Astrocyte (in vitro differentiated cells and primary cell): ENCODE results near the gene TMEM229A. TPM values are rescaled to one million over a fixed set of nuclear protein-coding genes. Genes with fewer than 3 reads are reported as not detected.

Experiments
- DNase-seq: peaks from one replicate; pipeline ENCODE4 v3.0.0-alpha.2; 2010; ENCODE audit warnings: low read depth
- FAIRE-seq: peaks from 2 replicates; lab custom pipeline; 2011; peaks lifted over from hg19 to GRCh38; lab: Jason Lieb, UNC
- H2AFZ ChIP-seq: 2 replicates; pipeline ENCODE4 v1.6.0; 2012; ENCODE audit warnings: low read depth, low read length, inconsistent platforms
- H3K27ac ChIP-seq: 2 replicates; pipeline ENCODE4 v1.5.1; 2011; ENCODE audit warnings: low read depth, low read length, inconsistent platforms
- H3K27me3 ChIP-seq: 2 replicates; pipeline ENCODE4 v1.6.0; 2011; ENCODE audit warnings: low read length, inconsistent platforms; ENCODE audit not compliant: insufficient read depth
- H3K36me3 ChIP-seq: 2 replicates; pipeline ENCODE4 v1.5.1; 2011; ENCODE audit warnings: low read length, inconsistent platforms; ENCODE audit not compliant: insufficient read depth
- H3K4me1 ChIP-seq: 2 replicates; pipeline ENCODE4 v1.5.1; 2011; ENCODE audit warnings: low read length, inconsistent platforms; ENCODE audit not compliant: insufficient read depth
- H3K4me2 ChIP-seq: 2 replicates; pipeline ENCODE4 v1.6.0; 2012; ENCODE audit warnings: low read length, inconsistent platforms
- H3K4me3 ChIP-seq: 2 replicates; pipeline ENCODE4 v1.5.1; 2011; ENCODE audit warnings: low read depth, mild to moderate bottlenecking, low read length, inconsistent platforms; ENCODE audit not compliant: insufficient read depth
- H3K79me2 ChIP-seq: 2 replicates; pipeline ENCODE4 v1.6.0; 2012; ENCODE audit warnings: mild to moderate bottlenecking, low read length, inconsistent platforms; ENCODE audit not compliant: insufficient read depth
- H3K9ac ChIP-seq: 2 replicates; pipeline ENCODE4 v1.6.0; 2012; ENCODE audit warnings: mild to moderate bottlenecking, low read length, inconsistent platforms
- H3K9me3 ChIP-seq: 2 replicates; pipeline ENCODE4 v1.5.1; 2012; ENCODE audit warnings: low read depth, mild to moderate bottlenecking, low read length, inconsistent platforms; ENCODE audit not compliant: insufficient read depth
- H4K20me1 ChIP-seq: 2 replicates; pipeline ENCODE4 v1.6.0; 2012; ENCODE audit warnings: low read length, inconsistent platforms; ENCODE audit not compliant: insufficient read depth
- H3K27ac Mint-ChIP-seq: one replicate; pipeline ENCODE4 v1.8.0; 2021; ENCODE audit warnings: mild to moderate bottlenecking, mixed read lengths; ENCODE audit not compliant: unreplicated experiment
- H3K27me3 Mint-ChIP-seq: one replicate; pipeline ENCODE4 v1.8.0; 2021; ENCODE audit warnings: low read depth, mixed read lengths; ENCODE audit not compliant: unreplicated experiment
- H3K36me3 Mint-ChIP-seq: one replicate; pipeline ENCODE4 v1.8.0; 2021; ENCODE audit warnings: low read depth, mixed read lengths; ENCODE audit not compliant: unreplicated experiment
- H3K4me1 Mint-ChIP-seq: one replicate; pipeline ENCODE4 v1.8.0; 2021; ENCODE audit warnings: low read depth, mixed read lengths; ENCODE audit not compliant: unreplicated experiment
- H3K4me3 Mint-ChIP-seq: one replicate; pipeline ENCODE4 v1.8.0; 2021; ENCODE audit warnings: mild to moderate bottlenecking, moderate library complexity, mixed read lengths; ENCODE audit not compliant: unreplicated experiment
- H3K9me3 Mint-ChIP-seq: one replicate; pipeline ENCODE4 v1.8.0; 2021; ENCODE audit warnings: mild to moderate bottlenecking, mixed read lengths; ENCODE audit not compliant: unreplicated experiment
- CTCF ChIP-seq: IDR thresholded peaks from 2 replicates; pipeline ENCODE4 v1.5.1; 2011; ENCODE audit warnings: low read depth, mild to moderate bottlenecking, inconsistent platforms, low read length, moderate library complexity; ENCODE audit not compliant: insufficient read depth
- EZH2 ChIP-seq: IDR thresholded peaks from 2 replicates; pipeline ENCODE4 v1.6.1; 2012; ENCODE audit warnings: mild to moderate bottlenecking, low read length, inconsistent platforms; ENCODE audit not compliant: insufficient read depth
- total RNA-seq: library from RNA; stranded (reverse); gene quantifications from 2 replicates; pipeline ENCODE4 v1.2.1, GENCODE V29; 2021

TMEM229A gene
- total RNA-seq, 1 donor from 2014 or later: 0.09 TPM

GRCh38 chr7:124076841-124077240, 44.0 kb upstream of the TMEM229A start:
- H3K4me3 ChIP-seq: no peak overlapping the region
- TF ChIP-seq EZH2 (no peak), CTCF (no peak)
- FAIRE-seq (no peak), DNase-seq (no peak)
- peaks cover 5% of the 10 kb centered on the region for H3K27me3 ChIP-seq
- no peak overlapping the region for H3K4me2 ChIP-seq
- H3K4me3 Mint-ChIP-seq: no peak overlapping the region
- H3K9me3 Mint-ChIP-seq: no peaks in the 10 kb centered on the region
- H2AFZ ChIP-seq: no peak overlapping the region
- peaks cover 12% of the 10 kb centered on the region for H3K4me1 Mint-ChIP-seq
- H4K20me1 ChIP-seq: no peaks in the 10 kb centered on the region
- no peak overlapping the region for H3K27ac ChIP-seq
- no peaks in the 10 kb centered on the region for H3K9me3 ChIP-seq
- H3K27ac Mint-ChIP-seq: no peak overlapping the region
- no peaks in the 10 kb centered on the region for H3K36me3 ChIP-seq
- H3K36me3 Mint-ChIP-seq: no peaks in the 10 kb centered on the region
- no peaks in the 10 kb centered on the region for H3K79me2 ChIP-seq
- no peak overlapping the region for H3K9ac ChIP-seq
- H3K27me3 Mint-ChIP-seq: no peaks in the 10 kb centered on the region
- peaks cover 11% of the 10 kb centered on the region for H3K4me1 ChIP-seq

- H3K9ac ChIP-seq: no peak overlapping the region
- H2AFZ ChIP-seq: no peak overlapping the region
- H3K36me3 Mint-ChIP-seq: no peaks in the 10 kb centered on the region
- no peaks in the 10 kb centered on the region for H3K27me3 Mint-ChIP-seq
- H3K27ac Mint-ChIP-seq: no peak overlapping the region
- TF ChIP-seq EZH2: no peak
- TF ChIP-seq CTCF: no peak
- peaks cover 11% of the 10 kb centered on the region for H3K4me1 ChIP-seq
- H3K79me2 ChIP-seq: no peaks in the 10 kb centered on the region
- H3K4me2 ChIP-seq: no peak overlapping the region
- no peaks in the 10 kb centered on the region for H3K36me3 ChIP-seq
- no peak overlapping the region for H3K4me3 ChIP-seq
- H3K27me3 ChIP-seq: peaks cover 15% of the 10 kb centered on the region
- peaks cover 12% of the 10 kb centered on the region for H3K4me1 Mint-ChIP-seq
- no peak for DNase-seq
- no peak overlapping the region for H3K27ac ChIP-seq
- no peak for FAIRE-seq
- no peaks in the 10 kb centered on the region for H3K9me3 ChIP-seq
- H4K20me1 ChIP-seq: no peaks in the 10 kb centered on the region
- no peak overlapping the region for H3K4me3 Mint-ChIP-seq
- no peaks in the 10 kb centered on the region for H3K9me3 Mint-ChIP-seq
Observed at GRCh38 chr7:124074007-124074406, 41.1 kb upstream of the TMEM229A start.

- peaks cover 11% of the 10 kb centered on the region for H3K4me1 ChIP-seq
- peak overlapping the region; percentile 41 for H3K27ac Mint-ChIP-seq
- H3K79me2 ChIP-seq: no peaks in the 10 kb centered on the region
- H3K9me3 ChIP-seq: no peaks in the 10 kb centered on the region
- DNase-seq (no peak), FAIRE-seq (no peak)
- H3K4me1 Mint-ChIP-seq: peaks cover 12% of the 10 kb centered on the region
- H3K4me2 ChIP-seq: peak overlapping the region; percentile 54
- TF ChIP-seq EZH2 (no peak), CTCF (no peak)
- no peak overlapping the region for H3K4me3 Mint-ChIP-seq
- H3K27me3 ChIP-seq: peaks cover 18% of the 10 kb centered on the region
- H3K36me3 Mint-ChIP-seq: no peaks in the 10 kb centered on the region
- H3K36me3 ChIP-seq: no peaks in the 10 kb centered on the region
- no peaks in the 10 kb centered on the region for H3K27me3 Mint-ChIP-seq
- no peaks in the 10 kb centered on the region for H4K20me1 ChIP-seq
- no peak overlapping the region for H2AFZ ChIP-seq
- no peaks in the 10 kb centered on the region for H3K9me3 Mint-ChIP-seq
- H3K9ac ChIP-seq: no peak overlapping the region
- H3K27ac ChIP-seq: no peak overlapping the region
- H3K4me3 ChIP-seq: peak overlapping the region; percentile 8
Observed at GRCh38 chr7:124073310-124073645, 40.4 kb upstream of the TMEM229A start.
